ENCODE results near the gene TMEM123. TPM values are rescaled to one million over a fixed set of nuclear protein-coding genes. Genes with fewer than 3 reads are reported as not detected.

The TMEM123 gene
- total and polyA plus RNA-seq, 2 of the 8 experiments (the other 6 are each of a cell fraction or from before 2014, with no cell fraction given), result 75.5 to 80.1 TPM

DNA sequence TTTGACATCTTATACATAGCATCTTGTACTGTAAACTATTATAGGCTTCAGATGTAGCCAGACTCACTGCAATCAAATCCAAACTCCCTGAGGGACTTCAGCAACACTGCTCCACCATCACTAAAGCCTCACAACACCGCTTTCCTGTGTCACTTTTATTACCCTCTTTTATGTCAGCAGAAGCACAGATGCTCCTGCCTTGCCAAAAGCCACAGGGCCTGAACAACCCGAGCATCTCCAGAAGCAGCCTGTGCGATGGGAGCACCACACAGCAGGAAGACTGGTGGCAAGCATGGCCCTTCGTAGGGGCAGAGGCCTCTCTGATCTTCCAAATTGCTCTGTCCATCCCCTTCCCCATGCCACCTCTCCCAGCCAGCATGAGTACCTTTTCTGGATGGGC lies 22.9 kb downstream of the TMEM123 start:
- no peak for TF ChIP-seq EZH2 (IDR thresholded peaks at IDR 0.05; ENCODE audit: low read depth, low read length, severe bottlenecking)
- TF ChIP-seq NANOG (IDR thresholded peaks at IDR 0.05; ENCODE audit: insufficient read depth, low read depth, low read length, poor library complexity, severe bottlenecking), result no peak
- no peak for TF ChIP-seq ASH2L (IDR thresholded peaks at IDR 0.05; ENCODE audit: low read length)
- TF ChIP-seq CREB1 (IDR thresholded peaks at IDR 0.05), result no peak
- no peak for TF ChIP-seq RXRA (IDR thresholded peaks at IDR 0.05; ENCODE audit: insufficient read depth, low read depth, low read length)
- TF ChIP-seq RNF2 (IDR thresholded peaks at IDR 0.05; ENCODE audit: borderline replicate concordance, low read depth, low read length, missing control alignments, poor library complexity, severe bottlenecking), result no peak
- no peaks in the 10 kb centered on the region; the same call in 1 of the 2 replicates for H3K79me1 ChIP-seq (ENCODE audit: low read depth, low read length)
- H3K4me1 ChIP-seq (replicated peaks in 1 of 4; ENCODE audit: control insufficient read depth in 3 of 4, insufficient read depth in 4 of 4, low read length in 3 of 4), result peaks cover 0 to 3% (median under 1%) of the 10 kb centered on the region in 4 experiments; a peak in 2 of 7 replicates
- 85% methylated on average over 4 of the region's 4 CpGs; no CpG with 5 or more reads in 1 of the 2 experiments for WGBS, 2 experiments (ENCODE audit: extremely low coverage in 1 of 2, insufficient coverage in 1 of 2, insufficient read length in 1 of 2, insufficient replicate concordance in 2 of 2, low coverage in 1 of 2, low lambda C conversion rate in 2 of 2, missing lambda C conversion rate in 1 of 2)
- no peak overlapping the region for H4K5ac ChIP-seq (ENCODE audit: insufficient read length, low read depth, low read length)
- H3K9me3 ChIP-seq (ENCODE audit: insufficient read depth in 2 of 2, low read depth in 1 of 2, low read length in 1 of 2), result peaks cover 14 to 25% of the 10 kb centered on the region in 2 experiments
- no peak overlapping the region for H2BK15ac ChIP-seq (ENCODE audit: low read length)
- H3K4me3 ChIP-seq (ENCODE audit: extremely low read depth in 1 of 4, insufficient read depth in 2 of 4, low read depth in 3 of 4, low read length in 4 of 4), result no peak overlapping the region
- DNase-seq (ENCODE audit: low read depth in 1 of 2, low spot score in 2 of 2), result no peak
- H3K79me2 ChIP-seq (ENCODE audit: control insufficient read depth in 1 of 2, insufficient read depth in 2 of 2, low read length in 2 of 2), result peaks cover 0 to 4% of the 10 kb centered on the region in 2 experiments; a peak in 2 of 4 replicates
- H3K23ac ChIP-seq (ENCODE audit: insufficient read length), result no peak overlapping the region
- ChIA-PET POLR2A (ENCODE audit: partially characterized antibody) (no interaction called here), CTCF (ENCODE audit: partially characterized antibody) (interaction anchor here (1.3 kb wide), 1 partner anchor 39 kb away, joined by 5 read pairs; no protein-coding TSS in a partner anchor)
- no peak overlapping the region for H2BK120ac ChIP-seq (replicated peaks; ENCODE audit: low read depth, low read length)
- no peaks in the 10 kb centered on the region for H3K27me3 ChIP-seq (replicated peaks in 1 of 4; ENCODE audit: control insufficient read depth in 3 of 4, extremely low read depth in 1 of 4, insufficient read depth in 3 of 4, low read length in 3 of 4)
- no peak overlapping the region for H2BK20ac ChIP-seq (ENCODE audit: low read length)
- H2BK12ac ChIP-seq (ENCODE audit: low read depth, low read length), result no peak overlapping the region; the same call in 1 of the 2 replicates
- H3K18ac ChIP-seq (ENCODE audit: extremely low read depth, low read length), result no peak overlapping the region; the same call in 1 of the 2 replicates
- H4K91ac ChIP-seq (replicated peaks; ENCODE audit: insufficient read length, low read length), result no peak overlapping the region
- H2AFZ ChIP-seq (ENCODE audit: low read length), result no peak overlapping the region
- no peak overlapping the region for H3K56ac ChIP-seq (replicated peaks; ENCODE audit: insufficient read length, low read depth, low read length)
- H3K23me2 ChIP-seq (ENCODE audit: low read depth, low read length), result no peaks in the 10 kb centered on the region
- no peak overlapping the region for H2AK5ac ChIP-seq (ENCODE audit: low read depth, low read length)
- no peak for FAIRE-seq
- no peak overlapping the region for H4K8ac ChIP-seq (ENCODE audit: extremely low read depth, insufficient read depth, low read length)
- no peak overlapping the region for H2BK5ac ChIP-seq (ENCODE audit: low read depth, low read length)
- H3K9ac ChIP-seq (replicated peaks in 1 of 4; ENCODE audit: extremely low read depth in 1 of 4, low read depth in 3 of 4, low read length in 3 of 4), result no peak overlapping the region
- H4K20me1 ChIP-seq (replicated peaks in 1 of 2; ENCODE audit: control insufficient read depth in 1 of 2, insufficient read depth in 2 of 2, low read length in 2 of 2), result peaks cover 0 to 4% of the 10 kb centered on the region in 2 experiments
- H3K4me2 ChIP-seq (ENCODE audit: insufficient read depth in 1 of 2, low read depth in 2 of 2, low read length in 2 of 2), result no peak overlapping the region
- H3K4ac ChIP-seq (replicated peaks; ENCODE audit: insufficient read length, low read depth, low read length), result no peak overlapping the region
- peaks cover 0 to 24% (median 2%) of the 10 kb centered on the region in 4 experiments; a peak in 3 of 8 replicates for H3K36me3 ChIP-seq (ENCODE audit: control insufficient read depth in 2 of 4, insufficient read depth in 4 of 4, low read length in 3 of 4)
- H3K27ac ChIP-seq (ENCODE audit: low read depth, low read length), result no peak overlapping the region
- no peak overlapping the region for H3K14ac ChIP-seq (ENCODE audit: insufficient read length)
